Stomach (tissue), 4 donors: Measurements from ENCODE around the gene GNPDA1.

Experiments used
- POLR2A ChIP-seq, 4 donors: fragments of 450-650 bp; IDR thresholded peaks; one replicate each; pipeline ENCODE4 v1.6.1; 2016; ENCODE audit warnings: antibody characterized with exemption in 4 of 4, control low read depth in 2 of 4, mild to moderate bottlenecking in 1 of 4, moderate library complexity in 1 of 4
- POLR2AphosphoS5 ChIP-seq, 3 donors: sonication (generic); formaldehyde crosslinking; IDR thresholded peaks; one replicate each; pipeline ENCODE4 v1.6.1; 2016; ENCODE audit warnings: antibody characterized with exemption in 3 of 3
- TF ChIP-seq, protein P1 (sequence below), 7 experiments: fragments of 450-650 bp in 4 of 7; fragments of 200-600 bp in 3 of 7; sonication (generic) in 3 of 7; IDR thresholded peaks; one replicate each; pipeline ENCODE4 v1.5.1; 2016 to 2019; ENCODE audit warnings: antibody characterized with exemption in 7 of 7, control low read depth in 2 of 7, mild to moderate bottlenecking in 1 of 7

GRCh38 chr5:142009886-142010285 lies 2.9 kb downstream of the GNPDA1 start:
- TF ChIP-seq, protein P1, sequence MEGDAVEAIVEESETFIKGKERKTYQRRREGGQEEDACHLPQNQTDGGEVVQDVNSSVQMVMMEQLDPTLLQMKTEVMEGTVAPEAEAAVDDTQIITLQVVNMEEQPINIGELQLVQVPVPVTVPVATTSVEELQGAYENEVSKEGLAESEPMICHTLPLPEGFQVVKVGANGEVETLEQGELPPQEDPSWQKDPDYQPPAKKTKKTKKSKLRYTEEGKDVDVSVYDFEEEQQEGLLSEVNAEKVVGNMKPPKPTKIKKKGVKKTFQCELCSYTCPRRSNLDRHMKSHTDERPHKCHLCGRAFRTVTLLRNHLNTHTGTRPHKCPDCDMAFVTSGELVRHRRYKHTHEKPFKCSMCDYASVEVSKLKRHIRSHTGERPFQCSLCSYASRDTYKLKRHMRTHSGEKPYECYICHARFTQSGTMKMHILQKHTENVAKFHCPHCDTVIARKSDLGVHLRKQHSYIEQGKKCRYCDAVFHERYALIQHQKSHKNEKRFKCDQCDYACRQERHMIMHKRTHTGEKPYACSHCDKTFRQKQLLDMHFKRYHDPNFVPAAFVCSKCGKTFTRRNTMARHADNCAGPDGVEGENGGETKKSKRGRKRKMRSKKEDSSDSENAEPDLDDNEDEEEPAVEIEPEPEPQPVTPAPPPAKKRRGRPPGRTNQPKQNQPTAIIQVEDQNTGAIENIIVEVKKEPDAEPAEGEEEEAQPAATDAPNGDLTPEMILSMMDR (IDR thresholded peaks at IDR 0.05): no peak
- TF ChIP-seq POLR2A (IDR thresholded peaks at IDR 0.05) (no peak), POLR2AphosphoS5 (IDR thresholded peaks at IDR 0.05) (no peak)
